Purkinje cell (primary cell): Measurements from ENCODE around the gene SEMA3E. TPM values are rescaled to one million over a fixed set of nuclear protein-coding genes. Genes with fewer than 3 reads are reported as not detected.

Experiments used
- polyA plus RNA-seq: library from polyadenylated mRNA; unstranded; fragments of >200 nt; fragmentation: Nextera tagmentation; gene quantifications from 2 replicates; pipeline ENCODE4 v1.2.1, GENCODE V29; 2014

SEMA3E gene
- polyA plus RNA-seq, result 12.5 and 19.8 TPM in 2 replicates

GRCh38 chr7:83648464-83649241 is at the start of gene SEMA3E:
TSS of gene SEMA3E (minus strand) at chr7:83649139.

